GM23338 (cell line): ENCODE data around the gene PAM16.

Experiments used
- CREB1 ChIP-seq: fragments of 250-450 bp; sonication (Bioruptor Pico); IDR thresholded peaks from 2 replicates; pipeline ENCODE4 v1.5.0; 2020; ENCODE audit warnings: low read depth, mild to moderate bottlenecking, moderate library complexity
- EZH2phosphoT487 ChIP-seq: fragments of 200-600 bp; sonication (generic); IDR thresholded peaks from one replicate; pipeline ENCODE4 v1.8.1; 2018; ENCODE audit warnings: antibody characterized with exemption; ENCODE audit not compliant: unreplicated experiment
- POLR2AphosphoS5 ChIP-seq: IDR thresholded peaks from 2 replicates; pipeline ENCODE4 v1.6.1; 2016; ENCODE audit warnings: antibody characterized with exemption, low read depth
- TF ChIP-seq, protein P1 (sequence below): fragments of 250-450 bp; sonication (Bioruptor Pico); IDR thresholded peaks from 2 replicates; pipeline ENCODE4 v1.5.0; 2020; ENCODE audit warnings: mild to moderate bottlenecking, moderate library complexity
- TF ChIP-seq, protein P2 (sequence below), 2 experiments: fragments of 200-600 bp in 1 of 2; sonication (generic) in 1 of 2; conservative IDR thresholded peaks; 2 replicates each; pipeline versions ENCODE4 v1.5.1 to v1.6.1; 2016 to 2017; ENCODE audit warnings: antibody characterized with exemption in 2 of 2, low read depth in 2 of 2, mild to moderate bottlenecking in 2 of 2, moderate library complexity in 1 of 2
- TF ChIP-seq, protein P3 (sequence below): IDR thresholded peaks from one replicate; pipeline ENCODE4 v1.6.1; 2018; ENCODE audit warnings: antibody characterized with exemption; ENCODE audit not compliant: unreplicated experiment

DNA sequence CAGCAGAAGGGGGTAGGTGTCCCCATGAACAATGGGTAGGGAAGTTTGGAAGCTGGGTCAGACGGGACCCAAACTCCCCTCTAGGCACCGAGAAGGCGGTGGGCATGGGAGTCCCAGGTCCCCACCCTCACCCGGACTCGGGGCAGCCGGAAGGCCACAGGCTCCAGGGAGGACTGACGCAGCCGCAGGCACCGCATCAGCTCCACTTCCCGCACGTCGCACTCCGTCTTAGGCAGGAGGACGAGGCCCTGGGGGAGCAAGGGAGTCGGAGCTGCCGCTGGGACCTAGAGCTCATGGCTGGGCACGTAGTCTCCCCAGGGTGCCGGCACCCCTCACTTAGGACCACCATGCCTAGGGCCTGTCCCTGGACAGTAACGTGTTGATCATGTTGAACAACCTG, 7.1 kb upstream of the PAM16 start:
- TF ChIP-seq, protein P1, sequence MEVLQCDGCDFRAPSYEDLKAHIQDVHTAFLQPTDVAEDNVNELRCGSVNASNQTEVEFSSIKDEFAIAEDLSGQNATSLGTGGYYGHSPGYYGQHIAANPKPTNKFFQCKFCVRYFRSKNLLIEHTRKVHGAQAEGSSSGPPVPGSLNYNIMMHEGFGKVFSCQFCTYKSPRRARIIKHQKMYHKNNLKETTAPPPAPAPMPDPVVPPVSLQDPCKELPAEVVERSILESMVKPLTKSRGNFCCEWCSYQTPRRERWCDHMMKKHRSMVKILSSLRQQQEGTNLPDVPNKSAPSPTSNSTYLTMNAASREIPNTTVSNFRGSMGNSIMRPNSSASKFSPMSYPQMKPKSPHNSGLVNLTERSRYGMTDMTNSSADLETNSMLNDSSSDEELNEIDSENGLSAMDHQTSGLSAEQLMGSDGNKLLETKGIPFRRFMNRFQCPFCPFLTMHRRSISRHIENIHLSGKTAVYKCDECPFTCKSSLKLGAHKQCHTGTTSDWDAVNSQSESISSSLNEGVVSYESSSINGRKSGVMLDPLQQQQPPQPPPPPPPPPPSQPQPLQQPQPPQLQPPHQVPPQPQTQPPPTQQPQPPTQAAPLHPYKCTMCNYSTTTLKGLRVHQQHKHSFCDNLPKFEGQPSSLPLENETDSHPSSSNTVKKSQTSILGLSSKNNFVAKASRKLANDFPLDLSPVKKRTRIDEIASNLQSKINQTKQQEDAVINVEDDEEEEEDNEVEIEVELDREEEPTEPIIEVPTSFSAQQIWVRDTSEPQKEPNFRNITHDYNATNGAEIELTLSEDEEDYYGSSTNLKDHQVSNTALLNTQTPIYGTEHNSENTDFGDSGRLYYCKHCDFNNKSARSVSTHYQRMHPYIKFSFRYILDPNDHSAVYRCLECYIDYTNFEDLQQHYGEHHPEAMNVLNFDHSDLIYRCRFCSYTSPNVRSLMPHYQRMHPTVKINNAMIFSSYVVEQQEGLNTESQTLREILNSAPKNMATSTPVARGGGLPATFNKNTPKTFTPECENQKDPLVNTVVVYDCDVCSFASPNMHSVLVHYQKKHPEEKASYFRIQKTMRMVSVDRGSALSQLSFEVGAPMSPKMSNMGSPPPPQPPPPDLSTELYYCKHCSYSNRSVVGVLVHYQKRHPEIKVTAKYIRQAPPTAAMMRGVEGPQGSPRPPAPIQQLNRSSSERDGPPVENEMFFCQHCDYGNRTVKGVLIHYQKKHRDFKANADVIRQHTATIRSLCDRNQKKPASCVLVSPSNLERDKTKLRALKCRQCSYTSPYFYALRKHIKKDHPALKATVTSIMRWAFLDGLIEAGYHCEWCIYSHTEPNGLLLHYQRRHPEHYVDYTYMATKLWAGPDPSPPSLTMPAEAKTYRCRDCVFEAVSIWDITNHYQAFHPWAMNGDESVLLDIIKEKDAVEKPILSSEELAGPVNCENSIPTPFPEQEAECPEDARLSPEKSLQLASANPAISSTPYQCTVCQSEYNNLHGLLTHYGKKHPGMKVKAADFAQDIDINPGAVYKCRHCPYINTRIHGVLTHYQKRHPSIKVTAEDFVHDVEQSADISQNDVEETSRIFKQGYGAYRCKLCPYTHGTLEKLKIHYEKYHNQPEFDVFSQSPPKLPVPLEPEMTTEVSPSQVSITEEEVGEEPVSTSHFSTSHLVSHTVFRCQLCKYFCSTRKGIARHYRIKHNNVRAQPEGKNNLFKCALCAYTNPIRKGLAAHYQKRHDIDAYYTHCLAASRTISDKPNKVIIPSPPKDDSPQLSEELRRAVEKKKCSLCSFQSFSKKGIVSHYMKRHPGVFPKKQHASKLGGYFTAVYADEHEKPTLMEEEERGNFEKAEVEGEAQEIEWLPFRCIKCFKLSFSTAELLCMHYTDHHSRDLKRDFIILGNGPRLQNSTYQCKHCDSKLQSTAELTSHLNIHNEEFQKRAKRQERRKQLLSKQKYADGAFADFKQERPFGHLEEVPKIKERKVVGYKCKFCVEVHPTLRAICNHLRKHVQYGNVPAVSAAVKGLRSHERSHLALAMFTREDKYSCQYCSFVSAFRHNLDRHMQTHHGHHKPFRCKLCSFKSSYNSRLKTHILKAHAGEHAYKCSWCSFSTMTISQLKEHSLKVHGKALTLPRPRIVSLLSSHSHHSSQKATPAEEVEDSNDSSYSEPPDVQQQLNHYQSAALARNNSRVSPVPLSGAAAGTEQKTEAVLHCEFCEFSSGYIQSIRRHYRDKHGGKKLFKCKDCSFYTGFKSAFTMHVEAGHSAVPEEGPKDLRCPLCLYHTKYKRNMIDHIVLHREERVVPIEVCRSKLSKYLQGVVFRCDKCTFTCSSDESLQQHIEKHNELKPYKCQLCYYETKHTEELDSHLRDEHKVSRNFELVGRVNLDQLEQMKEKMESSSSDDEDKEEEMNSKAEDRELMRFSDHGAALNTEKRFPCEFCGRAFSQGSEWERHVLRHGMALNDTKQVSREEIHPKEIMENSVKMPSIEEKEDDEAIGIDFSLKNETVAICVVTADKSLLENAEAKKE (CRISPR knock-in tag), result no peak
- TF ChIP-seq, protein P2, sequence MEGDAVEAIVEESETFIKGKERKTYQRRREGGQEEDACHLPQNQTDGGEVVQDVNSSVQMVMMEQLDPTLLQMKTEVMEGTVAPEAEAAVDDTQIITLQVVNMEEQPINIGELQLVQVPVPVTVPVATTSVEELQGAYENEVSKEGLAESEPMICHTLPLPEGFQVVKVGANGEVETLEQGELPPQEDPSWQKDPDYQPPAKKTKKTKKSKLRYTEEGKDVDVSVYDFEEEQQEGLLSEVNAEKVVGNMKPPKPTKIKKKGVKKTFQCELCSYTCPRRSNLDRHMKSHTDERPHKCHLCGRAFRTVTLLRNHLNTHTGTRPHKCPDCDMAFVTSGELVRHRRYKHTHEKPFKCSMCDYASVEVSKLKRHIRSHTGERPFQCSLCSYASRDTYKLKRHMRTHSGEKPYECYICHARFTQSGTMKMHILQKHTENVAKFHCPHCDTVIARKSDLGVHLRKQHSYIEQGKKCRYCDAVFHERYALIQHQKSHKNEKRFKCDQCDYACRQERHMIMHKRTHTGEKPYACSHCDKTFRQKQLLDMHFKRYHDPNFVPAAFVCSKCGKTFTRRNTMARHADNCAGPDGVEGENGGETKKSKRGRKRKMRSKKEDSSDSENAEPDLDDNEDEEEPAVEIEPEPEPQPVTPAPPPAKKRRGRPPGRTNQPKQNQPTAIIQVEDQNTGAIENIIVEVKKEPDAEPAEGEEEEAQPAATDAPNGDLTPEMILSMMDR (conservative IDR thresholded peaks at IDR 0.05; ENCODE audit: low read depth in 2 of 2), result no peak
- TF ChIP-seq EZH2phosphoT487, result no peak
- TF ChIP-seq, protein P3, sequence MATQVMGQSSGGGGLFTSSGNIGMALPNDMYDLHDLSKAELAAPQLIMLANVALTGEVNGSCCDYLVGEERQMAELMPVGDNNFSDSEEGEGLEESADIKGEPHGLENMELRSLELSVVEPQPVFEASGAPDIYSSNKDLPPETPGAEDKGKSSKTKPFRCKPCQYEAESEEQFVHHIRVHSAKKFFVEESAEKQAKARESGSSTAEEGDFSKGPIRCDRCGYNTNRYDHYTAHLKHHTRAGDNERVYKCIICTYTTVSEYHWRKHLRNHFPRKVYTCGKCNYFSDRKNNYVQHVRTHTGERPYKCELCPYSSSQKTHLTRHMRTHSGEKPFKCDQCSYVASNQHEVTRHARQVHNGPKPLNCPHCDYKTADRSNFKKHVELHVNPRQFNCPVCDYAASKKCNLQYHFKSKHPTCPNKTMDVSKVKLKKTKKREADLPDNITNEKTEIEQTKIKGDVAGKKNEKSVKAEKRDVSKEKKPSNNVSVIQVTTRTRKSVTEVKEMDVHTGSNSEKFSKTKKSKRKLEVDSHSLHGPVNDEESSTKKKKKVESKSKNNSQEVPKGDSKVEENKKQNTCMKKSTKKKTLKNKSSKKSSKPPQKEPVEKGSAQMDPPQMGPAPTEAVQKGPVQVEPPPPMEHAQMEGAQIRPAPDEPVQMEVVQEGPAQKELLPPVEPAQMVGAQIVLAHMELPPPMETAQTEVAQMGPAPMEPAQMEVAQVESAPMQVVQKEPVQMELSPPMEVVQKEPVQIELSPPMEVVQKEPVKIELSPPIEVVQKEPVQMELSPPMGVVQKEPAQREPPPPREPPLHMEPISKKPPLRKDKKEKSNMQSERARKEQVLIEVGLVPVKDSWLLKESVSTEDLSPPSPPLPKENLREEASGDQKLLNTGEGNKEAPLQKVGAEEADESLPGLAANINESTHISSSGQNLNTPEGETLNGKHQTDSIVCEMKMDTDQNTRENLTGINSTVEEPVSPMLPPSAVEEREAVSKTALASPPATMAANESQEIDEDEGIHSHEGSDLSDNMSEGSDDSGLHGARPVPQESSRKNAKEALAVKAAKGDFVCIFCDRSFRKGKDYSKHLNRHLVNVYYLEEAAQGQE, result no peak
- TF ChIP-seq CREB1 (CRISPR knock-in tag), result no peak
- TF ChIP-seq POLR2AphosphoS5, result no peak
